ENCODE data around the gene ETS1.

Gene ETS1

DNA sequence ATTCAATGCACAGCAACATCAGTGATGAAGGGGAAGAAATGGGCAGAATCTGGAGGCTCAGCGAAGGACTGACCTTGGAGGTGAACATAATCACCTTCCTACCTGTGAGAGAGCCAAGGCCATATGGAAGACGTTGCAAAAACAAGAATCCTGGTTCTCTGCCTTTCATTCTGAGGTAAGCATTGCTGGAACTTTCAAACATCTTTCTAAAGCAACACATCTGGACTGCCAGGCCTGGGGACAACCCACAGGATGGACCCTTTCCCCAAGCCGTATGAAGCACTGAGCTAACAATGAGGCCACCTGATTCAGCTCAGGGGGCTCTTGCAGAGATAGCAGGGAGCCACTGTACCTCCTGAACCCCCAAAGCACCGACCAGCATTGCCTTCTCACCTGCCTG is 70.5 kb downstream of the ETS1 start:
- no peak overlapping the region for H3K4me3 ChIP-seq (ENCODE audit: low read depth, low read length)
- no peak for DNase-seq (ENCODE audit: low read depth)
- no peak for TF ChIP-seq CTCF (IDR thresholded peaks at IDR 0.05; ENCODE audit: control insufficient read depth, extremely low read depth, insufficient read depth)

DNA sequence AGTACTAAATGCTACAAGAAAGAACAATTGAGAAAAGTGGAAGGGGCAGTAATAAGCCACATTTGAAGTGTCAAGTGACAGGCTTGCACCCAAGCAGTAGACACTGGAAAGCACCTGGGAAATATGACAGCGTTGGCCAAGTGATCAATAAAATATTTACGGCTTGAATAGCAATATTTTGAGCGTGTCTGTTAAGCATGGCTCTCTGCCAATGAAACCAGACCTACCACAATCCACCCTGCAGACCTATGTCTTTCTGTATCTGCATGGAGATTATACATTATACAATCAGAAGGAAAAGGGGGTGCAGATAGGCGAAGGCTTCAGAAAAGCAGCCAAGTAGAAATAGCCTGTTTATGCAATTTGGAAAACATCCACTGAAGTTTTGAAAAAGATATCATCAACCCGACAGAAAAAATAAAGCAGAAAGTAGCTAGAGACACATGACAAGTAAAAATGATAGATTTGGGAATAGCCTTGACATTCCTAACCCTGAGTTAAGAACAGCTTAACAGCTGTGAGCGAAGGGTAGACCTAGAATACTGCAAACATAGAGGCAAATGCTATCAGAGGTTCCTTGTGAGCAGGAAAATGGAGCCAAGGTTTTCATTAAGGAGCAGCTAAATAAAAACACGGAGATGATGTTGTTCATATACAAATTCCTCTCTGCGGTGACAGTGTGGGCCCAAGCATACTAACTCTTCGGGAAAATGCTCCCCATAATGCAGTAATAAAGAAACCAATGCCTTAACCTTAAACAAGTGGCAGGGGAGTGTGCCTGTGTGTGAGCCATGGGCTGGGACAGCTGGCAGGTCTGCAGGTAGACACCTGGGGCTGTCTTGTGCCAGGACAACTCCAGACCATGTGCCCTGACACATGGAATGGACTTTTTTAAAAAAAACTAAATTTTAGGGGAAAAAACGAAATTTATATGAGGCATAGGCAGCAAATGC is 71.3 kb downstream of the ETS1 start:
- H3K4me3 ChIP-seq (ENCODE audit: low read depth, low read length): no peak overlapping the region

GRCh38 chr11:128515086-128515485 is 72.3 kb downstream of the ETS1 start:
- no peak for TF ChIP-seq CTCF (IDR thresholded peaks at IDR 0.05; ENCODE audit: control insufficient read depth, extremely low read depth, insufficient read depth)
- H3K4me3 ChIP-seq (ENCODE audit: low read depth, low read length): no peak overlapping the region
- DNase-seq (ENCODE audit: low read depth): no peak

More for the DNA sequence above, 71.3 kb downstream of the ETS1 start:
- no peak for TF ChIP-seq CTCF (IDR thresholded peaks at IDR 0.05; ENCODE audit: control insufficient read depth, extremely low read depth, insufficient read depth)
- no peak for DNase-seq (ENCODE audit: low read depth)

DNA sequence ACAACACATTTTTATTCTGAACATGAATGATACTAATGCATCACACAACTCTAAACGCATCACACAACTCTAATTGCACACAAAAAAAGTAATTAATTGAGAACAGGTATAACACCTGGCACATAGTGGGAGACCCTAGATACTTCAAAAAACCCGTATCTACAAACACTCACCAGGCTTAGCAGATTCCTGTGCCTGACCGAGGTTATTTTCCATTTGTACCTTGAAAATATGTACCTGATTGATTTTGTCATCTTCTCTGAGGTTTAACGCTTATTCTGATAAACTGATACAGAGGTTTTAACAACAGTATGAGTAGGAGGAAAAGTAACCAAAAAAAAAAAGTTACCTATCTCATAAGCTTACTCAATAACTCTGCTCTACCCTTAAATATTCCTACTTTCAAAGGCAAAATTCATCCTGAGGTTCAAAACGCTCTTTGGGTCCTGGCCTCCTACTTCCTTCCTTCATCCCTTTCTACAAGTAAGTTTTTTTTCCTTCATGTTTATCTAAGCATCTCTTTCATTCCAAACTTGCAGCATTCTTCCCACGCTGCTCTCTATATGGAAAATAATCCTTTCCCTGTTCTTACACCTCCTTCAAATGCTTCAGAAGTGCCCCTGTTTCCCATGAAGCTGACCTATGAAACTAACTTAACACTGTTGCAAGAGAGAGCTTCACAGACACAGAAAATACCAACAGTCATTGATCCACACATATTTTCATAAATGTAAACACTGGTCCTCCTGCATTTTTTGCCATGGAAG is 73.3 kb downstream of the ETS1 start:
- DNase-seq (ENCODE audit: low read depth): no peak
- no peak overlapping the region for H3K4me3 ChIP-seq (ENCODE audit: low read depth, low read length)
- TF ChIP-seq CTCF (IDR thresholded peaks at IDR 0.05; ENCODE audit: control insufficient read depth, extremely low read depth, insufficient read depth): no peak

GRCh38 chr11:128512474-128512996 is 74.8 kb downstream of the ETS1 start:
- no peak for TF ChIP-seq CTCF (IDR thresholded peaks at IDR 0.05; ENCODE audit: control insufficient read depth, extremely low read depth, insufficient read depth)
- DNase-seq (ENCODE audit: low read depth): no peak
- H3K4me3 ChIP-seq (ENCODE audit: low read depth, low read length): no peak overlapping the region

- no peak for TF ChIP-seq CTCF (IDR thresholded peaks at IDR 0.05; ENCODE audit: control insufficient read depth, extremely low read depth, insufficient read depth)
- no peak overlapping the region for H3K4me3 ChIP-seq (ENCODE audit: low read depth, low read length)
- DNase-seq (ENCODE audit: low read depth): no peak
Observed at GRCh38 chr11:128511712-128512111, 75.6 kb downstream of the ETS1 start.

All from LNCaP clone FGC (cell line).